Body of pancreas (tissue), 4 donors: ENCODE data around the gene HOXC10. TPM values are rescaled to one million over a fixed set of nuclear protein-coding genes. Genes with fewer than 3 reads are reported as not detected.

Experiments used
- ATAC-seq: fragments of 150-250 bp; one replicate; pipeline ENCODE4 v1.9.1; 2016
- DNase-seq, 4 donors: peaks; one replicate each; pipeline ENCODE4 v3.0.0-alpha.2; 2019
- H3K27ac ChIP-seq, 4 donors: fragments of 200-600 bp; sonication (generic); 1 replicate in 3 of 4; 2 replicates in 1 of 4; pipeline versions ENCODE4 v1.5.1 to v1.6.1; 2016 to 2019; ENCODE audit warnings: mild to moderate bottlenecking in 1 of 4, mixed read lengths in 1 of 4, moderate library complexity in 1 of 4
- H3K27me3 ChIP-seq, 2 donors: fragments of 200-600 bp; sonication (generic); one replicate each; pipeline ENCODE4 v1.6.0; 2016; ENCODE audit warnings: mild to moderate bottlenecking in 1 of 2
- H3K36me3 ChIP-seq, 2 donors: fragments of 200-600 bp; sonication (generic); replicated peaks in 1 of 2; 2 replicates each; pipeline ENCODE4 v1.5.1; 2016; ENCODE audit warnings: low read depth in 2 of 2; ENCODE audit not compliant: insufficient read depth in 1 of 2
- H3K4me1 ChIP-seq: fragments of 200-600 bp; sonication (generic); one replicate; pipeline ENCODE4 v1.6.0; 2016
- H3K4me3 ChIP-seq, 2 donors: fragments of 200-600 bp; sonication (generic); 1 replicate in 1 of 2; 2 replicates in 1 of 2; pipeline ENCODE4 v1.5.1; 2016 to 2019
- H3K9me3 ChIP-seq, 3 donors: fragments of 200-600 bp; sonication (generic); 1 replicate in 2 of 3; 2 replicates in 1 of 3; pipeline ENCODE4 v1.5.1; 2016
- CTCF ChIP-seq, 7 experiments: fragments of 450-650 bp in 4 of 7; fragments of 200-600 bp in 3 of 7; sonication (generic) in 3 of 7; IDR thresholded peaks; one replicate each; pipeline ENCODE4 v1.5.1; 2016 to 2019; ENCODE audit warnings: antibody characterized with exemption in 7 of 7
- POLR2A ChIP-seq, 3 donors: fragments of 450-650 bp; IDR thresholded peaks; one replicate each; pipeline ENCODE4 v1.6.1; 2016; ENCODE audit warnings: antibody characterized with exemption in 3 of 3, mild to moderate bottlenecking in 2 of 3
- WGBS, 2 donors: methylation state at CpG; one replicate each; pipeline ENCODE4 v1.1.5; 2017; 5-methylcytosine and 5-hydroxymethylcytosine counted together
- intact Hi-C: fragments of 100-400 bp; cut with DNase I; formaldehyde crosslinking; loops from one replicate; pipeline ENCODE4 v1.15.1; 2023
- total RNA-seq, 2 donors: library from RNA; depleted of rRNA; stranded (reverse); fragments of >200 nt; gene quantifications; one replicate each; pipeline ENCODE4 v1.1.0, GENCODE V29; 2016

HOXC10 gene
- total RNA-seq, 2 donors from 2014 or later: not detected

DNA sequence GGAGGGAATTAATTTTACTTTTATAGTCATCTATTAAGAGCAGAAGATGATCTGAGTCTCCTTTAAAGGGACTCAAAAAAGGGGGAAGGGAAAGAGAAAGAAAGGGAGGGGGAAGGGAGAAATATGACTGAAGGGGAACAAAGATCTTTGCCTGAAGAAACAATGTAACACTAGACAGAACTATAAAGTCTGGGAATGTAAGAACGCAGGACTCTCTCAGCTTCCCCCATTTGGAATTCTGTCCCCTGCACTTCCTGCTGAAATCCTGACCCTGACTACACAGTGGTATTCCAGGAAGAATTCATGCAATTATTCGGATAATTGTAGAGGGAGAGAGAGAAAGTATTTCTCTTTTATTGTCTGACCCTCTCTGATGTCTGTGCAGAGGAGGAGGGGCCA lies 20.6 kb upstream of the HOXC10 start:
- DNase-seq (no peak), ATAC-seq (no peak)
- H3K27ac ChIP-seq: no peak overlapping the region
- H3K9me3 ChIP-seq: no peaks in the 10 kb centered on the region
- no peak for TF ChIP-seq CTCF (IDR thresholded peaks at IDR 0.05)
- TF ChIP-seq POLR2A (IDR thresholded peaks at IDR 0.05): no peak
- H3K4me1 ChIP-seq: peaks cover 21% of the 10 kb centered on the region
- peaks cover 0 to 85% of the 10 kb centered on the region in 2 donors for H3K27me3 ChIP-seq
- no peak overlapping the region for H3K4me3 ChIP-seq
- WGBS, 2 donors: 15 to 26% methylated on average over 2 of the region's 2 CpGs
- intact Hi-C loops: no loop called here
- H3K36me3 ChIP-seq: no peaks in the 10 kb centered on the region

- H3K9me3 ChIP-seq: no peaks in the 10 kb centered on the region
- ATAC-seq (no peak), DNase-seq (no peak)
- intact Hi-C loops: no loop called here
- no peak overlapping the region for H3K27ac ChIP-seq
- H3K36me3 ChIP-seq: no peaks in the 10 kb centered on the region
- no peak overlapping the region for H3K4me3 ChIP-seq
- H3K27me3 ChIP-seq: peaks cover 0 to 86% of the 10 kb centered on the region in 2 donors
- no peak for TF ChIP-seq CTCF (IDR thresholded peaks at IDR 0.05)
- no peak for TF ChIP-seq POLR2A (IDR thresholded peaks at IDR 0.05)
- H3K4me1 ChIP-seq: peaks cover 20% of the 10 kb centered on the region
- 2 to 7% methylated on average over 18 of the region's 18 CpGs for WGBS, 2 donors
These were observed 19.5 kb upstream of the HOXC10 start for GRCh38 chr12:53965281-53966084.

DNA sequence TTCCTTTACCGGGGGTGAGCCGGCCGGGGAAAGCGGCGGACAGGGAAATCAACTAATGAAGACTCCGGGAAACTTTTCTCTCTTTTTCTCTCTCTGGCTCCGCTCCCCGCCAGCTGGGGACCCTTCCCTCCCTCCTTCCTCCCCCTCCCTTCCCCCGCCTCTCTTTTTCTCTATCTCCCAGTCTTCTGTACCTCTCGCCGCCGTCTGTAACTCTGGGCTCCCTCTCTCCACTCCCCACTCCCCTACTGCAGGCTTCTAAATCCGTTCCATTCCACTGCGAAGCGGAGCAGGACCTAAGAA lies 18.9 kb upstream of the HOXC10 start:
- TF ChIP-seq CTCF (IDR thresholded peaks at IDR 0.05) (no peak), POLR2A (IDR thresholded peaks at IDR 0.05) (no peak)
- intact Hi-C loops: no loop called here
- no peak for DNase-seq
- peaks cover 14% of the 10 kb centered on the region for H3K4me1 ChIP-seq
- no peak overlapping the region for H3K27ac ChIP-seq
- H3K27me3 ChIP-seq: peaks cover 0 to 86% of the 10 kb centered on the region in 2 donors
- no peak overlapping the region for H3K4me3 ChIP-seq
- no peaks in the 10 kb centered on the region for H3K36me3 ChIP-seq
- no peaks in the 10 kb centered on the region for H3K9me3 ChIP-seq
- ATAC-seq: no peak
- 4 to 13% methylated on average over 15 of the region's 15 CpGs for WGBS, 2 donors

- no peak overlapping the region for H3K4me3 ChIP-seq
- WGBS, 2 donors: 7 to 18% methylated on average over 36 of the region's 36 CpGs
- no peaks in the 10 kb centered on the region for H3K36me3 ChIP-seq
- no peak overlapping the region for H3K27ac ChIP-seq
- H3K9me3 ChIP-seq: no peaks in the 10 kb centered on the region
- peaks cover 9% of the 10 kb centered on the region for H3K4me1 ChIP-seq
- no peak for DNase-seq
- intact Hi-C loops: no loop called here
- TF ChIP-seq POLR2A (IDR thresholded peaks at IDR 0.05) (no peak), CTCF (IDR thresholded peaks at IDR 0.05) (no peak)
- H3K27me3 ChIP-seq: peaks cover 0 to 88% of the 10 kb centered on the region in 2 donors
- ATAC-seq: no peak
These were observed 18.4 kb upstream of the HOXC10 start for GRCh38 chr12:53966385-53967133.
